GM12874 (cell line): ENCODE results near the gene FMNL2.

Experiments
- CTCF ChIP-seq: IDR thresholded peaks from 2 replicates; pipeline ENCODE4 v1.5.1; 2011; ENCODE audit warnings: low read depth, mild to moderate bottlenecking, control low read depth, low read length, moderate library complexity; ENCODE audit not compliant: insufficient read depth

The FMNL2 gene

GRCh38 chr2:152646264-152646663 is 311.3 kb downstream of the FMNL2 start:
- no peak for TF ChIP-seq CTCF

GRCh38 chr2:152646775-152647174 is 311.8 kb downstream of the FMNL2 start:
- TF ChIP-seq CTCF = no peak

- TF ChIP-seq CTCF = no peak
Observed at GRCh38 chr2:152647552-152647951, 312.6 kb downstream of the FMNL2 start.

GRCh38 chr2:152648336-152648735 is 313.4 kb downstream of the FMNL2 start:
- TF ChIP-seq CTCF = no peak

GRCh38 chr2:152649997-152650396 is 315.0 kb downstream of the FMNL2 start:
- no peak for TF ChIP-seq CTCF

GRCh38 chr2:152650768-152651371 is 315.9 kb downstream of the FMNL2 start:
- no peak for TF ChIP-seq CTCF

- no peak for TF ChIP-seq CTCF
Observed at GRCh38 chr2:152651834-152652233, 316.9 kb downstream of the FMNL2 start.

GRCh38 chr2:152655880-152656279 is 320.9 kb downstream of the FMNL2 start:
- no peak for TF ChIP-seq CTCF
